ENCODE results near the gene AP1G1.
A peak's percentile ranks its signal among the peaks of the same experiment; 100 is the strongest.
"Not testable (repeated sequence)": the region's sequence is repeated elsewhere in the genome, so short reads cannot be mapped to it uniquely, and the experiment has no call there.

The AP1G1 gene

DNA sequence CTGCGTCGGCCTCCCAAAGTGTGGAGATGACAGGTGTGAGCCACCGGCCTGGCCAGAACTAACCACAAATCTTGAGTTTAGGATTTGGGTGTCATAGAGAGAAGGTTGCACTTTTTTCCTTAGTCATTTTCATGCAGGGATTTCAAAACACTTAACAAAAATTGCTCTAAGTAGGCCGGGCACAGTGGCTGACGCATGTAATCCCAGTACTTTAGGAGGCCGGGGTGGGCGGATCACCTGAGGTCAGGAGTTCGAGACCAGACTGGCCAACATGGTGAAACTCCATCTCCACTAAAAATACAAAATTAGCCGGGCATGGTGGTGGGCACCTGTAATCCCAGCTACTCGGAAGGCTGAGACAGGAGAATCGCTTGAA lies 1.5 kb upstream of the AP1G1 start:
- not testable (repeated sequence) for DNase-seq (ENCODE audit: extremely low read depth in 1 of 2, low read depth in 1 of 2)

DNA sequence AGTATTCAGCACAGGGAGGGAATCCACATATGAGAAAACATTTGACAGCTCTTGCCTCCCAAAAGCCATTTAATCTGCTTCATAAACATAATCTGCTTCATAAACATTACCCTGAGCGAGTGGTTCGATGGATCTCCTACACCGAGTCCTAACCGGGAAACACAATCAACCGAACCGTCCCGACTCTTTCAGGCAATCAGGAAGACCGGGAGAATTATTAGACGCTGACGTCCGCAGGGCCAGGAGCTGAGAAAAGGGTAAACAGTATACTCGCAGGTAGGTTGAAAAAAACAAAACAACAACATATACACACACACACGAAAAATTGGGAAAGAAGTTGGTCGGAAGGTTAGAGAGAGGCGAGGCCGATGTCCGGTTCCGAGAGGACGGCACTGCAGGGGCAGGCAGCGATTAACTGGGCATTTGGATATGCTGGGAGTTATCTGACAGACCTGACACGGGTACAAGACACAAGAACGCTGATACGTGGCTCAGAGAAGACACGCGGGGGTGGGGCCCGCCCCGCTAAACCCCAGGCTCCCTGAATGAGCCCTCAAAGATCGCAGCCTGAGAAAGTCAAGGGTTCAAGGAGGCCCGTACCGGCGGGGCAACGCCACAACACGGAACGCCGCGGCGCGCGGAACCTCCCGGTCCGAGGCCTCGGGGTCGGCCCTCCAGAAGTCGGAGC lies 585 bp downstream of the AP1G1 start:
- DNase-seq (ENCODE audit: extremely low read depth in 1 of 2, low read depth in 1 of 2), result peak in 1 of 2 donors; percentile 21

GRCh38 chr16:71803305-71803690 lies 5.3 kb downstream of the AP1G1 start:
- DNase-seq (ENCODE audit: extremely low read depth in 1 of 2, low read depth in 1 of 2), result no peak

GRCh38 chr16:71796501-71797097 lies 12.0 kb downstream of the AP1G1 start:
- no peak for DNase-seq (ENCODE audit: extremely low read depth in 1 of 2, low read depth in 1 of 2)

- no peak for DNase-seq (ENCODE audit: extremely low read depth in 1 of 2, low read depth in 1 of 2)
Measured at GRCh38 chr16:71794943-71795342, 13.7 kb downstream of the AP1G1 start.

DNA sequence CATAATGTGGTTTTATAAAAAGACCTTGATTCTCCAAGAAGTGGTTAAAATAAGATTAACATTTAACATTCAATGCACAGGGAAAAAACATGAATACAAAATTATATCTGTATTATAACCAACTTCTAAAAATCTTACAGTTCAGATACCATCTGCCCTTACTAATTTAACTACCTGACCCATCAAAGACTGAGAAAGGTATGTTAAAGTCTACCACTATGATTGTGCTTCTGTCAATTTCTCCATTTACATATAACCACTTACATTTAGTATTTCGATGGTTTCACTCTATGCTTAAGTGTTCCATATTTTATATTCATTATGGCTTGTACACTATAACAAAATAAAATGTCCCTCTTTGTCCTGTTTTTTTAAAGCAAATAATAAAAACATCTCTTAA lies 14.6 kb downstream of the AP1G1 start:
- DNase-seq (ENCODE audit: extremely low read depth in 1 of 2, low read depth in 1 of 2), result no peak

GRCh38 chr16:71792176-71792575 lies 16.5 kb downstream of the AP1G1 start:
- DNase-seq (ENCODE audit: extremely low read depth in 1 of 2, low read depth in 1 of 2), result no peak

GRCh38 chr16:71790329-71790728 lies 18.3 kb downstream of the AP1G1 start:
- not testable (repeated sequence) for DNase-seq (ENCODE audit: extremely low read depth in 1 of 2, low read depth in 1 of 2)

DNA sequence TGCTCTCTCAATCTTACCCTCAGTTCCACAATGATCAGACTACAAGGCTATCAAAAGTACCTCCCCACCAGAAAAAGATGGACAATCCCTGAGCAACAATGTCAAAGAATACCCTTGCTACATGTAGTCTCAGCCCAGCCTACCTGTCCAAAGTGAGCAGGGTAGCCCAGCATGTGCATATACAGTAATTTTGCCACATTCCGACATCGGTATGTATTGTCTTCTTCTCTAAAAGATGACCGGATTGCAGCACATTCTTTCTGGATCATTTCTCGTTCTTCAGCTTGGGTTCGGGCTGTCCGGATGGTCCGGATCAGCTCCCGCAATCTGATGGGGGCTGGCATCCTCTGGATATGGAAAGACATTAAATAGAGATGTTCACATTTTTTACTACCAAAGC lies 19.5 kb downstream of the AP1G1 start:
- DNase-seq (ENCODE audit: extremely low read depth in 1 of 2, low read depth in 1 of 2), result no peak

GRCh38 chr16:71788578-71788977 lies 20.1 kb downstream of the AP1G1 start:
- no peak for DNase-seq (ENCODE audit: extremely low read depth in 1 of 2, low read depth in 1 of 2)

GRCh38 chr16:71785143-71785542 lies 23.5 kb downstream of the AP1G1 start:
- DNase-seq (ENCODE audit: extremely low read depth in 1 of 2, low read depth in 1 of 2), result not testable (repeated sequence)

GRCh38 chr16:71784093-71784492 lies 24.5 kb downstream of the AP1G1 start:
- no peak for DNase-seq (ENCODE audit: extremely low read depth in 1 of 2, low read depth in 1 of 2)

- DNase-seq (ENCODE audit: extremely low read depth in 1 of 2, low read depth in 1 of 2), result no peak
Measured at GRCh38 chr16:71781741-71782140, 26.9 kb downstream of the AP1G1 start.

- DNase-seq (ENCODE audit: extremely low read depth in 1 of 2, low read depth in 1 of 2), result no peak
Measured at GRCh38 chr16:71780521-71781089, 28.0 kb downstream of the AP1G1 start.

GRCh38 chr16:71778780-71779179 lies 29.9 kb downstream of the AP1G1 start:
- DNase-seq (ENCODE audit: extremely low read depth in 1 of 2, low read depth in 1 of 2), result no peak

- DNase-seq (ENCODE audit: extremely low read depth in 1 of 2, low read depth in 1 of 2), result no peak
Measured at GRCh38 chr16:71777329-71777728, 31.3 kb downstream of the AP1G1 start.

DNA sequence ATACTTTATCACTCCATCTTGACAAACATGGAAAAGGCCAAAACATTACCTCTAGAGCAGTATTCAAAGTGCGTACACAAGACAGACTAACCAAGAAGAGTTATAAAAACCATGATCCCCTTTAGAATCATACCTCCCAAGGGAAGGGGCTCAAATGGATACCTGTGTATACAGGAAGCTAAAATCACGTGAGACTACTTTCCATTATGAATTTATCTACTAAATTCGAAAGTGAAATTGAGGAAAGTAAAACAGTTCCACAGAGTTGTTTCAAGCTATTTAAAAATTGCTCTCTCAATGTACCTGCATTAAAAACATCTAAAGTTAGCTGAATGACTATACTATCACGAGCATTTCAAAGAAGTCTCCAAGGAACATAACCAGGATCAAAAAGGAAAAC lies 32.7 kb downstream of the AP1G1 start:
- DNase-seq (ENCODE audit: extremely low read depth in 1 of 2, low read depth in 1 of 2), result no peak

DNA sequence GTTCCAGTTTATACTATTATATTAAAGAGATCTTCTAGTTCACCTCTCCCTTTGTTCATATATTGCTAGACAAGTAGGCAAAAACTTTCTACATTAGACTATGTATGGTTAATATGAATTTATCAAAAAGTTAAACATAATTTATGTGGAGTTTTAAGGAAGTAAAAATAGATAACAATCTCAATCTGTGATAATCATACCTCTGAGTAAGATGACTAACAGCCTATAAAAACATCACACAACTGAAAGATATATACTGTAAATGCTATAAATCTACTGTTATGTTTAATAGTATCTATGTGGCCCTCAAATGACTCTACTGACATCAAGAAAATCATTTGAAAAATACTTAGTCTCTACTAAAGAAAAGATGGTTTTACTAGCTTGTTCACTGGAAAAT lies 37.1 kb downstream of the AP1G1 start:
- DNase-seq (ENCODE audit: extremely low read depth in 1 of 2, low read depth in 1 of 2), result no peak

GRCh38 chr16:71769222-71769621 lies 39.4 kb downstream of the AP1G1 start:
- DNase-seq (ENCODE audit: extremely low read depth in 1 of 2, low read depth in 1 of 2), result no peak

GRCh38 chr16:71767060-71767900 lies 41.4 kb downstream of the AP1G1 start:
- no peak for DNase-seq (ENCODE audit: extremely low read depth in 1 of 2, low read depth in 1 of 2)

GRCh38 chr16:71762186-71762585 lies 46.4 kb downstream of the AP1G1 start:
- no peak for DNase-seq (ENCODE audit: extremely low read depth in 1 of 2, low read depth in 1 of 2)

GRCh38 chr16:71761097-71761496 lies 47.5 kb downstream of the AP1G1 start:
- DNase-seq (ENCODE audit: extremely low read depth in 1 of 2, low read depth in 1 of 2), result no peak

Measured in stimulated activated CD8-positive, alpha-beta memory T cell treated with anti-CD3 and anti-CD28 coated beads, Interleukin-7, amount 100 ng/mL, for 48 hours (primary cell).